Heart left ventricle (tissue), 16 donors: ENCODE measurements around the gene PTTG1IP. TPM values are rescaled to one million over a fixed set of nuclear protein-coding genes. Genes with fewer than 3 reads are reported as not detected.

Experiments used
- ATAC-seq, 4 donors: fragments of 200-7000 bp; cut with Tn5 transposase; one replicate each; pipeline ENCODE4 v1.9.1; 2020 to 2022; ENCODE audit warnings: moderate library complexity in 4 of 4, mild to moderate bottlenecking in 3 of 4, moderate number of reproducible peaks in 1 of 4
- DNase-seq, 5 donors: peaks; one replicate each; pipeline ENCODE4 v3.0.0-alpha.2; 2020
- H3K27ac ChIP-seq, 12 donors: fragments of 200-600 bp; sonication (generic) in 4 of 12; one replicate each; pipeline versions ENCODE4 v1.5.0 to v1.8.0; 2016 to 2022; ENCODE audit warnings: mild to moderate bottlenecking in 2 of 12
- H3K27me3 ChIP-seq, 9 donors: fragments of 200-600 bp; sonication (generic) in 2 of 9; one replicate each; pipeline versions ENCODE4 v1.5.1 to v1.8.0; 2016 to 2022; ENCODE audit warnings: mild to moderate bottlenecking in 3 of 9
- H3K36me3 ChIP-seq, 9 donors: fragments of 200-600 bp; sonication (generic) in 2 of 9; one replicate each; pipeline versions ENCODE4 v1.5.0 to v1.8.0; 2018 to 2022; ENCODE audit warnings: mild to moderate bottlenecking in 2 of 9
- H3K4me1 ChIP-seq, 12 donors: fragments of 200-600 bp; sonication (generic) in 4 of 12; one replicate each; pipeline versions ENCODE4 v1.5.0 to v1.8.0; 2016 to 2022; ENCODE audit warnings: mild to moderate bottlenecking in 3 of 12
- H3K4me3 ChIP-seq, 12 donors: fragments of 200-600 bp; sonication (generic) in 4 of 12; one replicate each; pipeline versions ENCODE4 v1.5.0 to v1.8.0; 2017 to 2022; ENCODE audit warnings: mild to moderate bottlenecking in 9 of 12, moderate library complexity in 4 of 12
- H3K9me3 ChIP-seq, 12 donors: fragments of 200-600 bp; sonication (generic) in 4 of 12; one replicate each; pipeline versions ENCODE4 v1.5.0 to v1.8.0; 2016 to 2022; ENCODE audit warnings: mild to moderate bottlenecking in 1 of 12
- CTCF ChIP-seq, 12 donors: fragments of 200-600 bp; sonication (generic) in 4 of 12; IDR thresholded peaks; one replicate each; pipeline versions ENCODE4 v1.5.0 to v1.8.0; 2018 to 2022; ENCODE audit warnings: antibody characterized with exemption in 12 of 12, mild to moderate bottlenecking in 5 of 12
- POLR2A ChIP-seq, 2 donors: fragments of 450-650 bp; IDR thresholded peaks; one replicate each; pipeline ENCODE4 v1.6.1; 2017; ENCODE audit warnings: antibody characterized with exemption in 2 of 2, mild to moderate bottlenecking in 2 of 2, moderate library complexity in 2 of 2
- WGBS, 4 donors: extraction: QIAGEN DNeasy Blood & Tissue Kit in 2 of 4; methylation state at CpG; one replicate each; pipeline versions ENCODE4 v1.1.5 to v1.1.7; 2013 to 2018; 5-methylcytosine and 5-hydroxymethylcytosine counted together
- intact Hi-C, 10 donors: fragments of 100-400 bp; cut with DNase I; formaldehyde crosslinking; loops; one replicate each; pipeline versions ENCODE4 v1.11.1 to v1.14.2; 2022
- polyA plus RNA-seq, 2 donors: library from polyadenylated mRNA; stranded (reverse); fragments of 200-250 nt; gene quantifications; one replicate each; pipeline ENCODE4 v1.2.3, GENCODE V29; 2013
- total RNA-seq, 9 donors: library from RNA; depleted of rRNA in 2 of 9; stranded (reverse); fragments of >200 nt in 2 of 9; fragmentation: NEBNext Ultra II Directional in 3 of 9; extraction: Animal tissue kit (Norgen Biotek cat#: 25700) in 3 of 9; gene quantifications; one replicate each; pipeline versions ENCODE4 v1.1.0 to v1.2.4, GENCODE V29; 2016 to 2023
- donor health status: ischemic (EF 13 %, LVEDD 7.1; RV severe dilation, severe dysfunction).
- donor health status: healthy with polysubstance abuse.
- donor health status: DM: no; HTN: yes; CAD: no.
- donor health status: DM: no; HTN: no; CAD: no.
- donor health status: ischemic (EF 25% LVEDD 6.9; RV normal size, moderate dysfunction).
- donor health status: ischemic (EF 25% LVEDD 5.7; RV mildly dilated, moderate dysfunction).
- donor health status: healthy.
- donor health status: DM: yes; HTN: yes; CAD: no.
- donor health status: ischemic (EF 35%, LVEDD 5.7; RV mildly dilated, moderate dysfunction).
- donor health status: nonischemic (EF 11% LVEDD 7.7; RV severe dilation, severe dysfunction).
- donor health status: DM: yes; HTN: yes; CAD: no.
- donor health status: PGD.
- donor health status: ischemic (EF 29% LVEDD 5.4; RV normal size, mild dysfunction).
- donor health status: nonischemic (EF 23%, LVEDD 6.1; RV moderate dilation, normal function).

The PTTG1IP gene
- total and polyA plus RNA-seq, 11 donors: 126 to 319 (median 172) TPM

GRCh38 chr21:44846224-44846484 is 27.3 kb downstream of the PTTG1IP start:
- ATAC-seq (no peak), DNase-seq (no peak)
- Histone ChIP-seq H3K4me3 (peak overlapping the region in 10 of 12 donors; percentile 10 to 58 (median 48)), H3K9me3 (no peaks in the 10 kb centered on the region), H3K4me1 (peaks cover 0 to 39% (median 22%) of the 10 kb centered on the region in 12 donors), H3K27me3 (no peaks in the 10 kb centered on the region), H3K27ac (peak overlapping the region in 10 of 12 donors; percentile 12 to 63 (median 46)), H3K36me3 (peaks cover 0 to 31% (median 27%) of the 10 kb centered on the region in 9 donors)
- intact Hi-C loops: loop anchor here in 2 of 10 donors (2.0 to 5.0 kb wide), 2 partner anchors 27 to 34 kb away; partner anchors contain the start of gene PTTG1IP (in 1 of the 2)
- TF ChIP-seq CTCF (IDR thresholded peaks at IDR 0.05) (no peak), POLR2A (IDR thresholded peaks at IDR 0.05) (no peak)
- WGBS, 4 donors: 21 to 44% (median 25%) methylated on average over 1 of the region's 1 CpG

- Histone ChIP-seq H3K27ac (peak overlapping the region in 10 of 12 donors; percentile 12 to 63 (median 46)), H3K4me1 (peaks cover 0 to 35% (median 22%) of the 10 kb centered on the region in 12 donors), H3K4me3 (peak overlapping the region in 10 of 12 donors; percentile 10 to 58 (median 48)), H3K27me3 (no peaks in the 10 kb centered on the region), H3K36me3 (peaks cover 0 to 26% (median 22%) of the 10 kb centered on the region in 9 donors), H3K9me3 (no peaks in the 10 kb centered on the region)
- DNase-seq: peak; percentile 74 to 89 (median 81)
- no peak for TF ChIP-seq POLR2A (IDR thresholded peaks at IDR 0.05)
- TF ChIP-seq CTCF (IDR thresholded peaks at IDR 0.05): peak in 8 of 12 donors; percentile 21 to 53 (median 40)
- peak; percentile 48 to 88 (median 76) for ATAC-seq
- WGBS, 4 donors: 6 to 13% (median 8%) methylated on average over 20 to 34 of the region's 34 CpGs
- intact Hi-C loops: loop anchor here in 2 of 10 donors (1.0 to 5.0 kb wide), 3 partner anchors 27 to 44 kb away; partner anchors contain the start of genes PTTG1IP (in 1 of the 2) and UBE2G2 (in 1 of the 2)
Measured at GRCh38 chr21:44845418-44846223, 27.9 kb downstream of the PTTG1IP start.

- no peak overlapping the region for H3K4me3 ChIP-seq
- 45 to 67% (median 63%) methylated on average over 16 of the region's 16 CpGs for WGBS, 4 donors
- no peak for ATAC-seq
- H3K4me1 ChIP-seq: peaks cover 0 to 28% (median 22%) of the 10 kb centered on the region in 12 donors
- intact Hi-C loops: no loop called here
- TF ChIP-seq POLR2A (IDR thresholded peaks at IDR 0.05): no peak
- TF ChIP-seq CTCF (IDR thresholded peaks at IDR 0.05): no peak
- no peaks in the 10 kb centered on the region for H3K27me3 ChIP-seq
- H3K9me3 ChIP-seq: no peaks in the 10 kb centered on the region
- peaks cover 0 to 12% (median 8%) of the 10 kb centered on the region in 9 donors for H3K36me3 ChIP-seq
- H3K27ac ChIP-seq: no peak overlapping the region
- no peak for DNase-seq
Measured at GRCh38 chr21:44844256-44844655, 29.2 kb downstream of the PTTG1IP start.

GRCh38 chr21:44842721-44843445 is 30.6 kb downstream of the PTTG1IP start:
- H3K4me3 ChIP-seq: no peak overlapping the region
- ATAC-seq: no peak
- no peak for TF ChIP-seq POLR2A (IDR thresholded peaks at IDR 0.05)
- TF ChIP-seq CTCF (IDR thresholded peaks at IDR 0.05): no peak
- H3K4me1 ChIP-seq: peaks cover 0 to 27% (median 22%) of the 10 kb centered on the region in 12 donors
- DNase-seq: no peak
- H3K9me3 ChIP-seq: no peaks in the 10 kb centered on the region
- intact Hi-C loops: loop anchor here in 1 of 10 donors (2.0 kb wide), 1 partner anchor 24 kb away; the partner anchor contains the start of gene SUMO3
- no peak overlapping the region for H3K27ac ChIP-seq
- WGBS, 4 donors: 79 to 85% (median 84%) methylated on average over 23 of the region's 23 CpGs
- H3K27me3 ChIP-seq: no peaks in the 10 kb centered on the region
- H3K36me3 ChIP-seq: no peaks in the 10 kb centered on the region
